ENCODE measurements around the gene KSR2.

KSR2 gene

GRCh38 chr12:117882603-117883184, 86.1 kb downstream of the KSR2 start:
- Histone ChIP-seq H3K36me3 (ENCODE audit: insufficient read depth, low read length) (no peaks in the 10 kb centered on the region), H3F3A (ENCODE audit: insufficient read depth, low read length) (no peaks in the 10 kb centered on the region), H3K9me3 (ENCODE audit: low read length) (0 out of 2 replicates have a peak, but pooled peaks cover 2% of the 10 kb centered on the region), H3K4me1 (ENCODE audit: insufficient read depth, low read length, severe bottlenecking) (peaks cover 15% of the 10 kb centered on the region), H3K27ac (ENCODE audit: low read depth, low read length, poor library complexity, severe bottlenecking) (no peak overlapping the region), H2AFZ (ENCODE audit: low read length) (no peak overlapping the region), H3K27me3 (ENCODE audit: insufficient read depth, low read length) (0 out of 2 replicates have a peak, but pooled peaks cover 1% of the 10 kb centered on the region), H3K9me2 (ENCODE audit: low read depth, low read length) (no peaks in the 10 kb centered on the region), H3K4me2 (ENCODE audit: low read length) (no peak overlapping the region), H3K9ac (ENCODE audit: low read length) (no peak overlapping the region), H3K4me3 (ENCODE audit: low read depth, low read length, poor library complexity, severe bottlenecking) (no peak overlapping the region), H4K20me1 (ENCODE audit: insufficient read depth, low read length) (no peaks in the 10 kb centered on the region), H3K79me2 (ENCODE audit: insufficient read depth, low read length) (no peaks in the 10 kb centered on the region)
- no peak for TF ChIP-seq EZH2 (IDR thresholded peaks at IDR 0.05; ENCODE audit: borderline replicate concordance, low read length)
- TF ChIP-seq, protein P1, sequence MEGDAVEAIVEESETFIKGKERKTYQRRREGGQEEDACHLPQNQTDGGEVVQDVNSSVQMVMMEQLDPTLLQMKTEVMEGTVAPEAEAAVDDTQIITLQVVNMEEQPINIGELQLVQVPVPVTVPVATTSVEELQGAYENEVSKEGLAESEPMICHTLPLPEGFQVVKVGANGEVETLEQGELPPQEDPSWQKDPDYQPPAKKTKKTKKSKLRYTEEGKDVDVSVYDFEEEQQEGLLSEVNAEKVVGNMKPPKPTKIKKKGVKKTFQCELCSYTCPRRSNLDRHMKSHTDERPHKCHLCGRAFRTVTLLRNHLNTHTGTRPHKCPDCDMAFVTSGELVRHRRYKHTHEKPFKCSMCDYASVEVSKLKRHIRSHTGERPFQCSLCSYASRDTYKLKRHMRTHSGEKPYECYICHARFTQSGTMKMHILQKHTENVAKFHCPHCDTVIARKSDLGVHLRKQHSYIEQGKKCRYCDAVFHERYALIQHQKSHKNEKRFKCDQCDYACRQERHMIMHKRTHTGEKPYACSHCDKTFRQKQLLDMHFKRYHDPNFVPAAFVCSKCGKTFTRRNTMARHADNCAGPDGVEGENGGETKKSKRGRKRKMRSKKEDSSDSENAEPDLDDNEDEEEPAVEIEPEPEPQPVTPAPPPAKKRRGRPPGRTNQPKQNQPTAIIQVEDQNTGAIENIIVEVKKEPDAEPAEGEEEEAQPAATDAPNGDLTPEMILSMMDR (IDR thresholded peaks at IDR 0.05; ENCODE audit: low read length) = no peak

DNA sequence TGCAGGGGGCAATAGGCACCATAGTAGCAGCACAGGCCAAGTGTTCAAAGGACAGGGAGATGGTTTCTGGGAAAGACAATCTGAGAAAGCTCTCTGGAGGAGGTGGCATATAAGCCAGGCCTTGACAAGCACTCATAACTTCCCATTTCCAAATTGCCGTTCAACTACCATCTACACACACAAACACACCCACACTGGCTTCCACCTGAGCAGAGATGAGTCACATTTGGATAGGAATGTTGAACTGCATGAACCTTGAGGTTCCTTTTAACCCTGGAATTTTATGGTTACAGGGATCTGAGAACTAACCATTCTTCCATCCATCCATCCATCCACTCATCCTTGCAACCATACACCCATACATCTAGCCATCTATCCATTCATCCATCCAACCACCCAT, 86.6 kb downstream of the KSR2 start:
- Histone ChIP-seq H3K4me3 (ENCODE audit: low read depth, low read length, poor library complexity, severe bottlenecking) (no peak overlapping the region), H3K4me1 (ENCODE audit: insufficient read depth, low read length, severe bottlenecking) (peaks cover 15% of the 10 kb centered on the region), H2AFZ (ENCODE audit: low read length) (no peak overlapping the region), H3K36me3 (ENCODE audit: insufficient read depth, low read length) (no peaks in the 10 kb centered on the region), H3K79me2 (ENCODE audit: insufficient read depth, low read length) (no peaks in the 10 kb centered on the region), H3K9ac (ENCODE audit: low read length) (no peak overlapping the region), H3F3A (ENCODE audit: insufficient read depth, low read length) (no peaks in the 10 kb centered on the region), H3K9me2 (ENCODE audit: low read depth, low read length) (no peaks in the 10 kb centered on the region), H3K27ac (ENCODE audit: low read depth, low read length, poor library complexity, severe bottlenecking) (no peak overlapping the region), H3K4me2 (ENCODE audit: low read length) (no peak overlapping the region), H3K9me3 (ENCODE audit: low read length) (0 out of 2 replicates have a peak, but pooled peaks cover 2% of the 10 kb centered on the region), H3K27me3 (ENCODE audit: insufficient read depth, low read length) (0 out of 2 replicates have a peak, but pooled peaks cover 4% of the 10 kb centered on the region), H4K20me1 (ENCODE audit: insufficient read depth, low read length) (no peaks in the 10 kb centered on the region)
- TF ChIP-seq, protein P1 (IDR thresholded peaks at IDR 0.05; ENCODE audit: low read length) = no peak
- no peak for TF ChIP-seq EZH2 (IDR thresholded peaks at IDR 0.05; ENCODE audit: borderline replicate concordance, low read length)

- 0 out of 2 replicates have a peak, but pooled peaks cover 4% of the 10 kb centered on the region for H3K27me3 ChIP-seq (ENCODE audit: insufficient read depth, low read length)
Measured at GRCh38 chr12:117881517-117881916, 87.3 kb downstream of the KSR2 start.

More at GRCh38 chr12:117881517-117881916, 87.3 kb downstream of the KSR2 start:
- Histone ChIP-seq H3K4me1 (ENCODE audit: insufficient read depth, low read length, severe bottlenecking) (peaks cover 15% of the 10 kb centered on the region), H3F3A (ENCODE audit: insufficient read depth, low read length) (no peaks in the 10 kb centered on the region), H3K4me2 (ENCODE audit: low read length) (no peak overlapping the region), H3K4me3 (ENCODE audit: low read depth, low read length, poor library complexity, severe bottlenecking) (no peak overlapping the region), H4K20me1 (ENCODE audit: insufficient read depth, low read length) (no peaks in the 10 kb centered on the region), H2AFZ (ENCODE audit: low read length) (no peak overlapping the region), H3K9me3 (ENCODE audit: low read length) (0 out of 2 replicates have a peak, but pooled peaks cover 2% of the 10 kb centered on the region), H3K79me2 (ENCODE audit: insufficient read depth, low read length) (no peaks in the 10 kb centered on the region), H3K9me2 (ENCODE audit: low read depth, low read length) (no peaks in the 10 kb centered on the region), H3K27ac (ENCODE audit: low read depth, low read length, poor library complexity, severe bottlenecking) (no peak overlapping the region), H3K9ac (ENCODE audit: low read length) (no peak overlapping the region), H3K36me3 (ENCODE audit: insufficient read depth, low read length) (no peaks in the 10 kb centered on the region)
- TF ChIP-seq, protein P1 (IDR thresholded peaks at IDR 0.05; ENCODE audit: low read length) = no peak
